GM03348 (cell line): ENCODE data around the gene HEXD.
"Not testable (repeated sequence)": the region's sequence is repeated elsewhere in the genome, so short reads cannot be mapped to it uniquely, and the experiment has no call there.

Experiments used
- DNase-seq: peaks from one replicate; pipeline ENCODE4 v3.0.0; 2012; ENCODE audit warnings: low spot score

The HEXD gene

GRCh38 chr17:82382220-82382932 lies 35.8 kb upstream of the HEXD start:
- DNase-seq: not testable (repeated sequence)

GRCh38 chr17:82382933-82383255 lies 35.3 kb upstream of the HEXD start:
- DNase-seq: no peak

GRCh38 chr17:82383411-82383810 lies 34.7 kb upstream of the HEXD start:
- no peak for DNase-seq

- no peak for DNase-seq
Observed at GRCh38 chr17:82384051-82384729, 34.0 kb upstream of the HEXD start.

GRCh38 chr17:82384730-82385481 lies 33.2 kb upstream of the HEXD start:
- DNase-seq: peak; percentile 81

GRCh38 chr17:82385559-82386254 lies 32.4 kb upstream of the HEXD start:
- DNase-seq: no peak

- DNase-seq: no peak
Observed at GRCh38 chr17:82386255-82386831, 31.8 kb upstream of the HEXD start.

GRCh38 chr17:82386881-82387704 lies 31.1 kb upstream of the HEXD start:
- no peak for DNase-seq

GRCh38 chr17:82387705-82388106 lies 30.4 kb upstream of the HEXD start:
- no peak for DNase-seq

GRCh38 chr17:82388223-82388921 lies 29.8 kb upstream of the HEXD start:
- DNase-seq: no peak

GRCh38 chr17:82388922-82389283 lies 29.2 kb upstream of the HEXD start:
- no peak for DNase-seq

GRCh38 chr17:82389379-82389778 lies 28.8 kb upstream of the HEXD start:
- no peak for DNase-seq

- no peak for DNase-seq
Observed at GRCh38 chr17:82390015-82390859, 27.9 kb upstream of the HEXD start.

GRCh38 chr17:82390860-82391435 lies 27.2 kb upstream of the HEXD start:
- no peak for DNase-seq

- no peak for DNase-seq
Observed at GRCh38 chr17:82391496-82392066, 26.6 kb upstream of the HEXD start.

GRCh38 chr17:82392209-82392920 lies 25.8 kb upstream of the HEXD start:
- DNase-seq: no peak

- DNase-seq: no peak
Observed at GRCh38 chr17:82392941-82393340, 25.2 kb upstream of the HEXD start.

- no peak for DNase-seq
Observed at GRCh38 chr17:82394278-82394677, 23.9 kb upstream of the HEXD start.
